ENCODE results near the gene BBS1.

BBS1 gene

GRCh38 chr11:66488957-66489356 lies 21.5 kb upstream of the BBS1 start:
- Histone ChIP-seq H2BK12ac (ENCODE audit: low read length) (no peak overlapping the region), H3K4ac (ENCODE audit: low read depth, low read length) (no peak overlapping the region), H4K12ac (ENCODE audit: low read depth, low read length) (no peak overlapping the region), H4K91ac (ENCODE audit: low read depth, low read length) (no peak overlapping the region), H3K14ac (ENCODE audit: low read length) (no peak overlapping the region), H3K27ac (ENCODE audit: low read depth, low read length) (no peak overlapping the region), H4K8ac (ENCODE audit: low read depth, low read length) (no peak overlapping the region), H2AFZ (ENCODE audit: insufficient read depth, low read length, poor library complexity) (no peak overlapping the region), H3K9me3 (ENCODE audit: insufficient read depth, low read depth, low read length) (no peaks in the 10 kb centered on the region), H2AK5ac (ENCODE audit: low read length) (no peak overlapping the region), H2BK120ac (ENCODE audit: insufficient read depth, low read length, poor library complexity) (no peak overlapping the region), H3K4me2 (ENCODE audit: low read length) (no peak overlapping the region), H3K79me1 (ENCODE audit: low read length) (no peaks in the 10 kb centered on the region), H3K27me3 (ENCODE audit: insufficient read depth, low read length) (no peaks in the 10 kb centered on the region), H3K4me3 (ENCODE audit: low read depth, low read length) (no peak overlapping the region), H3K36me3 (ENCODE audit: control insufficient read depth in 1 of 2, insufficient read depth in 2 of 2, low read length in 2 of 2) (peaks cover 57 to 61% of the 10 kb centered on the region in 2 experiments), H3K18ac (ENCODE audit: low read length) (no peak overlapping the region), H3K4me1 (ENCODE audit: control insufficient read depth in 1 of 2, insufficient read depth in 2 of 2, low read length in 2 of 2) (no peaks in the 10 kb centered on the region), H3K9ac (ENCODE audit: low read length) (no peak overlapping the region), H3K23ac (ENCODE audit: low read length) (no peak overlapping the region), H2BK5ac (ENCODE audit: low read depth, low read length, poor library complexity) (no peak overlapping the region), H3K79me2 (ENCODE audit: control insufficient read depth, insufficient read depth, low read length, poor library complexity) (no peaks in the 10 kb centered on the region)
- no peak for DNase-seq
- no CpG with 5 or more reads among the region's 10 CpGs for WGBS (ENCODE audit: extremely low coverage, insufficient coverage, insufficient read length)

DNA sequence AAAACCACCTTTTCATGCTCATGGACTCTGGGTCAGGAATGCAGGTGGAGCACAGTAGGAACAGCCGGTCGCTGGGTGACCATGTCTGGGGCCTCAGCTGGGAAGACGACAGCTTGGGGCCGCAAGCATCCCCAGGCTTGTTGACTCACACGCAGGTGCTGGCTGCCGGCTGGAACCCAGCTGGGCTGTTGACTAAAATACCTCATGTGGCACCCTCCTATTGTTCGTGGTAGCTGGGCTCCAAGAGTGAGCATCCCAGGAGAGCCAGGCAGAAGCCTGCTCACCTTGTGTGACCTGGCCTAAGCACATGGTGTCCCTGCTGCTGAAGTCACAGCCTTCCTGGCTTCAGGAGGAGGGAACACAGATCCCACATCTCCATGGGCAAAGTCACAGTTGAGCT lies 20.8 kb upstream of the BBS1 start:
- Histone ChIP-seq H3K9ac (ENCODE audit: low read length) (no peak overlapping the region), H2AFZ (ENCODE audit: insufficient read depth, low read length, poor library complexity) (no peak overlapping the region), H4K12ac (ENCODE audit: low read depth, low read length) (no peak overlapping the region), H4K91ac (ENCODE audit: low read depth, low read length) (no peak overlapping the region), H3K79me2 (ENCODE audit: control insufficient read depth, insufficient read depth, low read length, poor library complexity) (no peaks in the 10 kb centered on the region), H3K18ac (ENCODE audit: low read length) (no peak overlapping the region), H3K36me3 (ENCODE audit: control insufficient read depth in 1 of 2, insufficient read depth in 2 of 2, low read length in 2 of 2) (peaks cover 61 to 62% of the 10 kb centered on the region in 2 experiments), H3K14ac (ENCODE audit: low read length) (no peak overlapping the region), H3K9me3 (ENCODE audit: insufficient read depth, low read depth, low read length) (no peaks in the 10 kb centered on the region), H2BK5ac (ENCODE audit: low read depth, low read length, poor library complexity) (no peak overlapping the region), H3K79me1 (ENCODE audit: low read length) (no peaks in the 10 kb centered on the region), H3K27me3 (ENCODE audit: insufficient read depth, low read length) (no peaks in the 10 kb centered on the region), H3K4me2 (ENCODE audit: low read length) (no peak overlapping the region), H3K23ac (ENCODE audit: low read length) (no peak overlapping the region), H4K8ac (ENCODE audit: low read depth, low read length) (no peak overlapping the region), H3K4ac (ENCODE audit: low read depth, low read length) (no peak overlapping the region), H2AK5ac (ENCODE audit: low read length) (no peak overlapping the region), H3K4me3 (ENCODE audit: low read depth, low read length) (no peak overlapping the region), H3K27ac (ENCODE audit: low read depth, low read length) (no peak overlapping the region), H2BK12ac (ENCODE audit: low read length) (no peak overlapping the region), H3K4me1 (ENCODE audit: control insufficient read depth in 1 of 2, insufficient read depth in 2 of 2, low read length in 2 of 2) (no peaks in the 10 kb centered on the region), H2BK120ac (ENCODE audit: insufficient read depth, low read length, poor library complexity) (no peak overlapping the region)
- WGBS (ENCODE audit: extremely low coverage, insufficient coverage, insufficient read length), result no CpG with 5 or more reads among the region's 7 CpGs
- DNase-seq, result no peak

GRCh38 chr11:66491315-66491935 lies 19.0 kb upstream of the BBS1 start:
- Histone ChIP-seq H3K27me3 (ENCODE audit: insufficient read depth, low read length) (no peaks in the 10 kb centered on the region), H2BK5ac (ENCODE audit: low read depth, low read length, poor library complexity) (no peak overlapping the region), H3K4me3 (ENCODE audit: low read depth, low read length) (no peak overlapping the region), H3K9ac (ENCODE audit: low read length) (no peak overlapping the region), H3K4me1 (ENCODE audit: control insufficient read depth in 1 of 2, insufficient read depth in 2 of 2, low read length in 2 of 2) (no peaks in the 10 kb centered on the region), H3K36me3 (ENCODE audit: control insufficient read depth in 1 of 2, insufficient read depth in 2 of 2, low read length in 2 of 2) (peaks cover 59 to 63% of the 10 kb centered on the region in 2 experiments), H3K9me3 (ENCODE audit: insufficient read depth, low read depth, low read length) (no peaks in the 10 kb centered on the region), H4K91ac (ENCODE audit: low read depth, low read length) (no peak overlapping the region), H4K8ac (ENCODE audit: low read depth, low read length) (no peak overlapping the region), H3K79me2 (ENCODE audit: control insufficient read depth, insufficient read depth, low read length, poor library complexity) (no peaks in the 10 kb centered on the region), H3K14ac (ENCODE audit: low read length) (no peak overlapping the region), H3K27ac (ENCODE audit: low read depth, low read length) (no peak overlapping the region), H3K79me1 (ENCODE audit: low read length) (no peaks in the 10 kb centered on the region), H3K18ac (ENCODE audit: low read length) (no peak overlapping the region), H3K4me2 (ENCODE audit: low read length) (no peak overlapping the region), H2BK12ac (ENCODE audit: low read length) (no peak overlapping the region), H3K23ac (ENCODE audit: low read length) (no peak overlapping the region), H2BK120ac (ENCODE audit: insufficient read depth, low read length, poor library complexity) (no peak overlapping the region), H2AFZ (ENCODE audit: insufficient read depth, low read length, poor library complexity) (no peak overlapping the region), H4K12ac (ENCODE audit: low read depth, low read length) (no peak overlapping the region), H2AK5ac (ENCODE audit: low read length) (no peak overlapping the region), H3K4ac (ENCODE audit: low read depth, low read length) (no peak overlapping the region)
- DNase-seq, result no peak
- no CpG with 5 or more reads among the region's 20 CpGs for WGBS (ENCODE audit: extremely low coverage, insufficient coverage, insufficient read length)

GRCh38 chr11:66492161-66492865 lies 18.1 kb upstream of the BBS1 start:
- Histone ChIP-seq H3K79me2 (ENCODE audit: control insufficient read depth, insufficient read depth, low read length, poor library complexity) (no peaks in the 10 kb centered on the region), H2BK120ac (ENCODE audit: insufficient read depth, low read length, poor library complexity) (no peak overlapping the region), H3K4ac (ENCODE audit: low read depth, low read length) (no peak overlapping the region), H3K27ac (ENCODE audit: low read depth, low read length) (no peak overlapping the region), H2BK12ac (ENCODE audit: low read length) (no peak overlapping the region), H3K79me1 (ENCODE audit: low read length) (no peaks in the 10 kb centered on the region), H3K4me1 (ENCODE audit: control insufficient read depth in 1 of 2, insufficient read depth in 2 of 2, low read length in 2 of 2) (no peaks in the 10 kb centered on the region), H2AK5ac (ENCODE audit: low read length) (no peak overlapping the region), H3K27me3 (ENCODE audit: insufficient read depth, low read length) (no peaks in the 10 kb centered on the region), H4K91ac (ENCODE audit: low read depth, low read length) (no peak overlapping the region), H3K18ac (ENCODE audit: low read length) (no peak overlapping the region), H4K12ac (ENCODE audit: low read depth, low read length) (no peak overlapping the region), H3K4me2 (ENCODE audit: low read length) (no peak overlapping the region), H4K8ac (ENCODE audit: low read depth, low read length) (no peak overlapping the region), H3K14ac (ENCODE audit: low read length) (no peak overlapping the region), H2BK5ac (ENCODE audit: low read depth, low read length, poor library complexity) (no peak overlapping the region), H3K9ac (ENCODE audit: low read length) (no peak overlapping the region), H3K4me3 (ENCODE audit: low read depth, low read length) (no peak overlapping the region), H3K9me3 (ENCODE audit: insufficient read depth, low read depth, low read length) (no peaks in the 10 kb centered on the region), H2AFZ (ENCODE audit: insufficient read depth, low read length, poor library complexity) (no peak overlapping the region), H3K36me3 (ENCODE audit: control insufficient read depth in 1 of 2, insufficient read depth in 2 of 2, low read length in 2 of 2) (peaks cover 62 to 67% of the 10 kb centered on the region in 2 experiments), H3K23ac (ENCODE audit: low read length) (no peak overlapping the region)
- WGBS (ENCODE audit: extremely low coverage, insufficient coverage, insufficient read length), result no CpG with 5 or more reads among the region's 10 CpGs
- DNase-seq, result no peak
